GM23338 (cell line): ENCODE results near the gene VEPH1. TPM values are rescaled to one million over a fixed set of nuclear protein-coding genes. Genes with fewer than 3 reads are reported as not detected.

ENCODE experiments used
- ATAC-seq: fragments of 200-7000 bp; cut with Tn5 transposase; 3 replicates; pipeline ENCODE4 v1.9.1; 2020
- DNase-seq: peaks from one replicate; pipeline ENCODE4 v3.0.0-alpha.2; 2015; ENCODE audit warnings: low spot score
- H2AFZ ChIP-seq: fragments of 200-600 bp; sonication (generic); 2 replicates; pipeline ENCODE4 v1.8.0; 2016; ENCODE audit warnings: antibody characterized with exemption, mild to moderate bottlenecking, moderate library complexity
- H3F3A ChIP-seq: fragments of 200-600 bp; sonication (generic); replicated peaks from 2 replicates; pipeline ENCODE4 v1.8.0; 2017; ENCODE audit warnings: antibody characterized with exemption, mixed run types, low read depth
- H3K27ac ChIP-seq: fragments of 200-600 bp; sonication (generic); 2 replicates; pipeline ENCODE4 v1.6.1; 2016; ENCODE audit warnings: low read depth
- H3K27me3 ChIP-seq: fragments of 200-600 bp; sonication (generic); 2 replicates; pipeline ENCODE4 v1.8.0; 2016; ENCODE audit warnings: mild to moderate bottlenecking, mixed run types, moderate library complexity; ENCODE audit not compliant: insufficient read depth
- H3K36me3 ChIP-seq: fragments of 200-600 bp; sonication (generic); 2 replicates; pipeline ENCODE4 v1.8.0; 2016; ENCODE audit warnings: mild to moderate bottlenecking; ENCODE audit not compliant: insufficient read depth
- H3K4me1 ChIP-seq: fragments of 200-600 bp; sonication (generic); 2 replicates; pipeline ENCODE4 v1.8.0; 2016; ENCODE audit warnings: mild to moderate bottlenecking, moderate library complexity; ENCODE audit not compliant: insufficient read depth
- H3K4me2 ChIP-seq: fragments of 200-600 bp; sonication (generic); 2 replicates; pipeline ENCODE4 v1.7.1; 2017; ENCODE audit warnings: mixed run types
- H3K4me3 ChIP-seq: fragments of 200-600 bp; sonication (generic); 2 replicates; pipeline ENCODE4 v1.6.1; 2016; ENCODE audit warnings: mixed run types
- H3K79me2 ChIP-seq: fragments of 200-600 bp; sonication (generic); replicated peaks from 2 replicates; pipeline ENCODE4 v1.8.0; 2017; ENCODE audit warnings: mild to moderate bottlenecking; ENCODE audit not compliant: insufficient read depth
- H3K9me2 ChIP-seq: fragments of 200-600 bp; sonication (generic); 2 replicates; pipeline ENCODE4 v1.8.0; 2017; ENCODE audit not compliant: insufficient read depth
- H4K20me1 ChIP-seq: fragments of 200-600 bp; sonication (generic); replicated peaks from 2 replicates; pipeline ENCODE4 v1.8.0; 2017; ENCODE audit warnings: mild to moderate bottlenecking; ENCODE audit not compliant: insufficient read depth
- H3K27ac Mint-ChIP-seq: 2 replicates; pipeline ENCODE4 v1.8.0; 2020; ENCODE audit warnings: inconsistent platforms, mild to moderate bottlenecking, moderate library complexity, mixed read lengths
- H3K27me3 Mint-ChIP-seq: 3 replicates; pipeline ENCODE4 v1.8.0; 2022; ENCODE audit warnings: low read depth, mild to moderate bottlenecking, moderate library complexity, mixed read lengths, inconsistent platforms; ENCODE audit not compliant: insufficient read depth, poor library complexity
- H3K36me3 Mint-ChIP-seq: 3 replicates; pipeline ENCODE4 v1.8.0; 2021; ENCODE audit warnings: low read depth, mild to moderate bottlenecking, inconsistent platforms, moderate library complexity, mixed read lengths
- H3K4me1 Mint-ChIP-seq: 3 replicates; pipeline ENCODE4 v1.8.0; 2020; ENCODE audit warnings: mild to moderate bottlenecking, inconsistent platforms, mixed read lengths
- H3K4me3 Mint-ChIP-seq: 3 replicates; pipeline ENCODE4 v1.8.0; 2021; ENCODE audit warnings: moderate library complexity, mild to moderate bottlenecking, inconsistent platforms, mixed read lengths
- H3K9me3 Mint-ChIP-seq: 3 replicates; pipeline ENCODE4 v1.8.0; 2020; ENCODE audit warnings: moderate library complexity, mild to moderate bottlenecking, inconsistent platforms, mixed read lengths
- CREB1 ChIP-seq: fragments of 250-450 bp; sonication (Bioruptor Pico); IDR thresholded peaks from 2 replicates; pipeline ENCODE4 v1.5.0; 2020; ENCODE audit warnings: low read depth, mild to moderate bottlenecking, moderate library complexity
- EZH2 ChIP-seq: fragments of 200-600 bp; sonication (generic); IDR thresholded peaks from one replicate; pipeline ENCODE4 v1.8.0; 2017; ENCODE audit warnings: antibody characterized with exemption, mild to moderate bottlenecking, low read depth; ENCODE audit not compliant: unreplicated experiment
- EZH2phosphoT487 ChIP-seq: fragments of 200-600 bp; sonication (generic); IDR thresholded peaks from one replicate; pipeline ENCODE4 v1.8.1; 2018; ENCODE audit warnings: antibody characterized with exemption; ENCODE audit not compliant: unreplicated experiment
- JUNB ChIP-seq: IDR thresholded peaks from one replicate; pipeline ENCODE4 v1.6.1; 2016; ENCODE audit warnings: antibody characterized with exemption; ENCODE audit not compliant: unreplicated experiment
- NANOG ChIP-seq: IDR thresholded peaks from 2 replicates; pipeline ENCODE4 v1.6.1; 2016; ENCODE audit warnings: antibody characterized with exemption, borderline replicate concordance
- POLR2AphosphoS5 ChIP-seq: IDR thresholded peaks from 2 replicates; pipeline ENCODE4 v1.6.1; 2016; ENCODE audit warnings: antibody characterized with exemption, low read depth
- STAT1 ChIP-seq: IDR thresholded peaks from one replicate; pipeline ENCODE4 v1.6.1; 2016; ENCODE audit warnings: antibody characterized with exemption; ENCODE audit not compliant: unreplicated experiment
- ZNF114 ChIP-seq: fragments of 250-450 bp; sonication (Bioruptor Pico); IDR thresholded peaks from 2 replicates; pipeline ENCODE4 v1.5.0; 2020; ENCODE audit warnings: mild to moderate bottlenecking, moderate library complexity
- ZNF331 ChIP-seq: fragments of 250-450 bp; sonication (Bioruptor Pico); IDR thresholded peaks from 2 replicates; pipeline ENCODE4 v1.5.0; 2020; ENCODE audit warnings: low read depth, mild to moderate bottlenecking, moderate library complexity
- polyA plus RNA-seq: library from polyadenylated mRNA; unstranded; fragments of >200 nt; fragmentation: Nextera tagmentation; extraction: Ambion mirVana; gene quantifications from 2 replicates; pipeline ENCODE4 v1.2.1, GENCODE V29; 2016
- total RNA-seq: library from RNA; depleted of rRNA; stranded (reverse); fragments of >200 nt; shearing (Covaris generic); gene quantifications from 2 replicates; pipeline ENCODE4 v1.2.3, GENCODE V29; 2014
- TF ChIP-seq, protein P1 (sequence below), 2 experiments: fragments of 200-600 bp in 1 of 2; sonication (generic) in 1 of 2; conservative IDR thresholded peaks; 2 replicates each; pipeline versions ENCODE4 v1.5.1 to v1.6.1; 2016 to 2017; ENCODE audit warnings: antibody characterized with exemption in 2 of 2, low read depth in 2 of 2, mild to moderate bottlenecking in 2 of 2, moderate library complexity in 1 of 2
- TF ChIP-seq, protein P2 (sequence below): IDR thresholded peaks from 2 replicates; pipeline ENCODE4 v1.6.1; 2016; ENCODE audit warnings: antibody characterized with exemption
- TF ChIP-seq, protein P3 (sequence below): fragments of 250-450 bp; sonication (Bioruptor Pico); IDR thresholded peaks from 2 replicates; pipeline ENCODE4 v1.5.0; 2020; ENCODE audit warnings: mild to moderate bottlenecking, moderate library complexity

VEPH1 gene
- total and polyA plus RNA-seq, 2 experiments from 2014 or later: 15.4 to 33.8 TPM

DNA sequence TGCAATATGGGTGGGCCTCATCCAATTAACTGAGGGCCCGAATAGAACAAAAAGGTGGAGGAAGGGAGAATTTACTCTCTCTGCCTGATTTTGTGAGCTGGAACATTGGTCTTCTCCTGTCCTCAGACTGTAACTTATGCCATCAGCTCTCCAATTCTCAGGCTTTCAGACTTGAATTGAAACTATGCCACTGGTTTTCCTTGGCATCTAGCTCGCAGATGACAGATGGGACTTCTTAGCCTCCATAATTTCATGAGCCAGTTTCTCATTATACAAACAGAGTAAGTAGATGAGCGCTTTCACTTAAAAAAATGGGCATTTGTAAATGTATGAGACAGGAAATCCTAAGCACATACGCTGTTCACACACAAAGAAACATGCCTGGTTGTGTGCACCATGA, 75.3 kb downstream of the VEPH1 start:
- H3K79me2 ChIP-seq: no peaks in the 10 kb centered on the region
- no peak overlapping the region for H3K4me3 ChIP-seq
- Mint-ChIP-seq H3K36me3 (peaks cover 27% of the 10 kb centered on the region), H3K27me3 (no peaks in the 10 kb centered on the region), H3K4me3 (no peak overlapping the region), H3K9me3 (peaks cover 20% of the 10 kb centered on the region), H3K4me1 (peaks cover 4% of the 10 kb centered on the region; the same call in 1 of the 3 replicates), H3K27ac (no peak overlapping the region)
- ATAC-seq (no peak), DNase-seq (no peak)
- H3K27ac ChIP-seq: no peak overlapping the region
- H2AFZ ChIP-seq: no peak overlapping the region
- H3K9me2 ChIP-seq: peaks cover 6% of the 10 kb centered on the region; the same call in 1 of the 2 replicates
- H3F3A ChIP-seq: no peaks in the 10 kb centered on the region
- H3K4me2 ChIP-seq: no peak overlapping the region
- H4K20me1 ChIP-seq: no peaks in the 10 kb centered on the region
- H3K27me3 ChIP-seq: no peaks in the 10 kb centered on the region
- H3K36me3 ChIP-seq: no peaks in the 10 kb centered on the region
- no peaks in the 10 kb centered on the region; the same call in 1 of the 2 replicates for H3K4me1 ChIP-seq
- no peak for TF ChIP-seq EZH2
- no peak for TF ChIP-seq NANOG
- TF ChIP-seq ZNF331 (CRISPR knock-in tag): no peak
- TF ChIP-seq JUNB: no peak
- no peak for TF ChIP-seq ZNF114 (CRISPR knock-in tag)

DNA sequence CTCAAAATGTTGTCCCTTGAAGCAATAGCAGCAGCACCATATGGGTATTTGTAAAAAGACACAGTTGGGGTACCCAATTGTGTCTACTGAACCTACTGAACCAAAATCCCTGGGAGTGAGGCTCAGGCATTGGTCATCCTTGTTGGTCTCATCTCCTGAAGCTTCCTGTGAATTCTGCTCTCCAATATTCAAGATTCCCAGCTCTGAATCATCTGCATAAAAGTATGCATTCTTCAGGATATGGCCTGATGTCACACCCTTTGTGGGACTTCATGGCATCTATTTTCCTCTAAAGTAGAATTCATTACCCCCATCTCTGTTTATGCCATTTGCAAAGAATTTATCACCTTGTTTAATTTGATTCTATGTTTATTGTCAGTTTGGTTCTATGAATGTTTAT, 79.9 kb downstream of the VEPH1 start:
- Histone ChIP-seq H3K4me1 (no peaks in the 10 kb centered on the region; the same call in 1 of the 2 replicates), H3K4me2 (no peak overlapping the region), H3K9me2 (peaks cover 12% of the 10 kb centered on the region; the same call in 1 of the 2 replicates), H3K27ac (no peak overlapping the region), H2AFZ (no peak overlapping the region), H3K4me3 (no peak overlapping the region), H3K36me3 (no peaks in the 10 kb centered on the region), H3F3A (no peaks in the 10 kb centered on the region), H3K27me3 (no peaks in the 10 kb centered on the region), H4K20me1 (no peaks in the 10 kb centered on the region), H3K79me2 (no peaks in the 10 kb centered on the region)
- Mint-ChIP-seq H3K4me3 (no peak overlapping the region), H3K27ac (no peak overlapping the region), H3K36me3 (peaks cover 27% of the 10 kb centered on the region), H3K4me1 (peaks cover 5% of the 10 kb centered on the region), H3K9me3 (peaks cover 20% of the 10 kb centered on the region), H3K27me3 (no peaks in the 10 kb centered on the region)
- DNase-seq (no peak), ATAC-seq (no peak)
- no peak for TF ChIP-seq STAT1
- TF ChIP-seq POLR2AphosphoS5: no peak
- TF ChIP-seq EZH2: no peak
- TF ChIP-seq EZH2phosphoT487: no peak
- no peak for TF ChIP-seq ZNF114 (CRISPR knock-in tag)
- TF ChIP-seq CREB1 (CRISPR knock-in tag): no peak
- TF ChIP-seq, protein P1, sequence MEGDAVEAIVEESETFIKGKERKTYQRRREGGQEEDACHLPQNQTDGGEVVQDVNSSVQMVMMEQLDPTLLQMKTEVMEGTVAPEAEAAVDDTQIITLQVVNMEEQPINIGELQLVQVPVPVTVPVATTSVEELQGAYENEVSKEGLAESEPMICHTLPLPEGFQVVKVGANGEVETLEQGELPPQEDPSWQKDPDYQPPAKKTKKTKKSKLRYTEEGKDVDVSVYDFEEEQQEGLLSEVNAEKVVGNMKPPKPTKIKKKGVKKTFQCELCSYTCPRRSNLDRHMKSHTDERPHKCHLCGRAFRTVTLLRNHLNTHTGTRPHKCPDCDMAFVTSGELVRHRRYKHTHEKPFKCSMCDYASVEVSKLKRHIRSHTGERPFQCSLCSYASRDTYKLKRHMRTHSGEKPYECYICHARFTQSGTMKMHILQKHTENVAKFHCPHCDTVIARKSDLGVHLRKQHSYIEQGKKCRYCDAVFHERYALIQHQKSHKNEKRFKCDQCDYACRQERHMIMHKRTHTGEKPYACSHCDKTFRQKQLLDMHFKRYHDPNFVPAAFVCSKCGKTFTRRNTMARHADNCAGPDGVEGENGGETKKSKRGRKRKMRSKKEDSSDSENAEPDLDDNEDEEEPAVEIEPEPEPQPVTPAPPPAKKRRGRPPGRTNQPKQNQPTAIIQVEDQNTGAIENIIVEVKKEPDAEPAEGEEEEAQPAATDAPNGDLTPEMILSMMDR (conservative IDR thresholded peaks at IDR 0.05; ENCODE audit: low read depth in 2 of 2): no peak
- TF ChIP-seq JUNB: no peak
- TF ChIP-seq ZNF331 (CRISPR knock-in tag): no peak
- TF ChIP-seq, protein P2, sequence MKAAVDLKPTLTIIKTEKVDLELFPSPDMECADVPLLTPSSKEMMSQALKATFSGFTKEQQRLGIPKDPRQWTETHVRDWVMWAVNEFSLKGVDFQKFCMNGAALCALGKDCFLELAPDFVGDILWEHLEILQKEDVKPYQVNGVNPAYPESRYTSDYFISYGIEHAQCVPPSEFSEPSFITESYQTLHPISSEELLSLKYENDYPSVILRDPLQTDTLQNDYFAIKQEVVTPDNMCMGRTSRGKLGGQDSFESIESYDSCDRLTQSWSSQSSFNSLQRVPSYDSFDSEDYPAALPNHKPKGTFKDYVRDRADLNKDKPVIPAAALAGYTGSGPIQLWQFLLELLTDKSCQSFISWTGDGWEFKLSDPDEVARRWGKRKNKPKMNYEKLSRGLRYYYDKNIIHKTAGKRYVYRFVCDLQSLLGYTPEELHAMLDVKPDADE: no peak
- TF ChIP-seq, protein P3, sequence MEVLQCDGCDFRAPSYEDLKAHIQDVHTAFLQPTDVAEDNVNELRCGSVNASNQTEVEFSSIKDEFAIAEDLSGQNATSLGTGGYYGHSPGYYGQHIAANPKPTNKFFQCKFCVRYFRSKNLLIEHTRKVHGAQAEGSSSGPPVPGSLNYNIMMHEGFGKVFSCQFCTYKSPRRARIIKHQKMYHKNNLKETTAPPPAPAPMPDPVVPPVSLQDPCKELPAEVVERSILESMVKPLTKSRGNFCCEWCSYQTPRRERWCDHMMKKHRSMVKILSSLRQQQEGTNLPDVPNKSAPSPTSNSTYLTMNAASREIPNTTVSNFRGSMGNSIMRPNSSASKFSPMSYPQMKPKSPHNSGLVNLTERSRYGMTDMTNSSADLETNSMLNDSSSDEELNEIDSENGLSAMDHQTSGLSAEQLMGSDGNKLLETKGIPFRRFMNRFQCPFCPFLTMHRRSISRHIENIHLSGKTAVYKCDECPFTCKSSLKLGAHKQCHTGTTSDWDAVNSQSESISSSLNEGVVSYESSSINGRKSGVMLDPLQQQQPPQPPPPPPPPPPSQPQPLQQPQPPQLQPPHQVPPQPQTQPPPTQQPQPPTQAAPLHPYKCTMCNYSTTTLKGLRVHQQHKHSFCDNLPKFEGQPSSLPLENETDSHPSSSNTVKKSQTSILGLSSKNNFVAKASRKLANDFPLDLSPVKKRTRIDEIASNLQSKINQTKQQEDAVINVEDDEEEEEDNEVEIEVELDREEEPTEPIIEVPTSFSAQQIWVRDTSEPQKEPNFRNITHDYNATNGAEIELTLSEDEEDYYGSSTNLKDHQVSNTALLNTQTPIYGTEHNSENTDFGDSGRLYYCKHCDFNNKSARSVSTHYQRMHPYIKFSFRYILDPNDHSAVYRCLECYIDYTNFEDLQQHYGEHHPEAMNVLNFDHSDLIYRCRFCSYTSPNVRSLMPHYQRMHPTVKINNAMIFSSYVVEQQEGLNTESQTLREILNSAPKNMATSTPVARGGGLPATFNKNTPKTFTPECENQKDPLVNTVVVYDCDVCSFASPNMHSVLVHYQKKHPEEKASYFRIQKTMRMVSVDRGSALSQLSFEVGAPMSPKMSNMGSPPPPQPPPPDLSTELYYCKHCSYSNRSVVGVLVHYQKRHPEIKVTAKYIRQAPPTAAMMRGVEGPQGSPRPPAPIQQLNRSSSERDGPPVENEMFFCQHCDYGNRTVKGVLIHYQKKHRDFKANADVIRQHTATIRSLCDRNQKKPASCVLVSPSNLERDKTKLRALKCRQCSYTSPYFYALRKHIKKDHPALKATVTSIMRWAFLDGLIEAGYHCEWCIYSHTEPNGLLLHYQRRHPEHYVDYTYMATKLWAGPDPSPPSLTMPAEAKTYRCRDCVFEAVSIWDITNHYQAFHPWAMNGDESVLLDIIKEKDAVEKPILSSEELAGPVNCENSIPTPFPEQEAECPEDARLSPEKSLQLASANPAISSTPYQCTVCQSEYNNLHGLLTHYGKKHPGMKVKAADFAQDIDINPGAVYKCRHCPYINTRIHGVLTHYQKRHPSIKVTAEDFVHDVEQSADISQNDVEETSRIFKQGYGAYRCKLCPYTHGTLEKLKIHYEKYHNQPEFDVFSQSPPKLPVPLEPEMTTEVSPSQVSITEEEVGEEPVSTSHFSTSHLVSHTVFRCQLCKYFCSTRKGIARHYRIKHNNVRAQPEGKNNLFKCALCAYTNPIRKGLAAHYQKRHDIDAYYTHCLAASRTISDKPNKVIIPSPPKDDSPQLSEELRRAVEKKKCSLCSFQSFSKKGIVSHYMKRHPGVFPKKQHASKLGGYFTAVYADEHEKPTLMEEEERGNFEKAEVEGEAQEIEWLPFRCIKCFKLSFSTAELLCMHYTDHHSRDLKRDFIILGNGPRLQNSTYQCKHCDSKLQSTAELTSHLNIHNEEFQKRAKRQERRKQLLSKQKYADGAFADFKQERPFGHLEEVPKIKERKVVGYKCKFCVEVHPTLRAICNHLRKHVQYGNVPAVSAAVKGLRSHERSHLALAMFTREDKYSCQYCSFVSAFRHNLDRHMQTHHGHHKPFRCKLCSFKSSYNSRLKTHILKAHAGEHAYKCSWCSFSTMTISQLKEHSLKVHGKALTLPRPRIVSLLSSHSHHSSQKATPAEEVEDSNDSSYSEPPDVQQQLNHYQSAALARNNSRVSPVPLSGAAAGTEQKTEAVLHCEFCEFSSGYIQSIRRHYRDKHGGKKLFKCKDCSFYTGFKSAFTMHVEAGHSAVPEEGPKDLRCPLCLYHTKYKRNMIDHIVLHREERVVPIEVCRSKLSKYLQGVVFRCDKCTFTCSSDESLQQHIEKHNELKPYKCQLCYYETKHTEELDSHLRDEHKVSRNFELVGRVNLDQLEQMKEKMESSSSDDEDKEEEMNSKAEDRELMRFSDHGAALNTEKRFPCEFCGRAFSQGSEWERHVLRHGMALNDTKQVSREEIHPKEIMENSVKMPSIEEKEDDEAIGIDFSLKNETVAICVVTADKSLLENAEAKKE: no peak
